Body of pancreas (tissue), 4 donors: ENCODE measurements around the gene OXLD1. TPM values are rescaled to one million over a fixed set of nuclear protein-coding genes. Genes with fewer than 3 reads are reported as not detected.
"Not testable (repeated sequence)": the region's sequence is repeated elsewhere in the genome, so short reads cannot be mapped to it uniquely, and the experiment has no call there.

Experiments
- ATAC-seq: fragments of 150-250 bp; one replicate; pipeline ENCODE4 v1.9.1; 2016
- DNase-seq, 4 donors: peaks; one replicate each; pipeline ENCODE4 v3.0.0-alpha.2; 2019
- H3K27ac ChIP-seq, 4 donors: fragments of 200-600 bp; sonication (generic); 1 replicate in 3 of 4; 2 replicates in 1 of 4; pipeline versions ENCODE4 v1.5.1 to v1.6.1; 2016 to 2019; ENCODE audit warnings: mild to moderate bottlenecking in 1 of 4, mixed read lengths in 1 of 4, moderate library complexity in 1 of 4
- H3K27me3 ChIP-seq, 2 donors: fragments of 200-600 bp; sonication (generic); one replicate each; pipeline ENCODE4 v1.6.0; 2016; ENCODE audit warnings: mild to moderate bottlenecking in 1 of 2
- H3K36me3 ChIP-seq, 2 donors: fragments of 200-600 bp; sonication (generic); replicated peaks in 1 of 2; 2 replicates each; pipeline ENCODE4 v1.5.1; 2016; ENCODE audit warnings: low read depth in 2 of 2; ENCODE audit not compliant: insufficient read depth in 1 of 2
- H3K4me1 ChIP-seq: fragments of 200-600 bp; sonication (generic); one replicate; pipeline ENCODE4 v1.6.0; 2016
- H3K4me3 ChIP-seq, 2 donors: fragments of 200-600 bp; sonication (generic); 1 replicate in 1 of 2; 2 replicates in 1 of 2; pipeline ENCODE4 v1.5.1; 2016 to 2019
- H3K9me3 ChIP-seq, 3 donors: fragments of 200-600 bp; sonication (generic); 1 replicate in 2 of 3; 2 replicates in 1 of 3; pipeline ENCODE4 v1.5.1; 2016
- POLR2A ChIP-seq, 3 donors: fragments of 450-650 bp; IDR thresholded peaks; one replicate each; pipeline ENCODE4 v1.6.1; 2016; ENCODE audit warnings: antibody characterized with exemption in 3 of 3, mild to moderate bottlenecking in 2 of 3
- WGBS, 2 donors: methylation state at CpG; one replicate each; pipeline ENCODE4 v1.1.5; 2017; 5-methylcytosine and 5-hydroxymethylcytosine counted together
- intact Hi-C: fragments of 100-400 bp; cut with DNase I; formaldehyde crosslinking; loops from one replicate; pipeline ENCODE4 v1.15.1; 2023
- total RNA-seq, 2 donors: library from RNA; depleted of rRNA; stranded (reverse); fragments of >200 nt; gene quantifications; one replicate each; pipeline ENCODE4 v1.1.0, GENCODE V29; 2016
- TF ChIP-seq, protein P1 (sequence below), 7 experiments: fragments of 450-650 bp in 4 of 7; fragments of 200-600 bp in 3 of 7; sonication (generic) in 3 of 7; IDR thresholded peaks; one replicate each; pipeline ENCODE4 v1.5.1; 2016 to 2019; ENCODE audit warnings: antibody characterized with exemption in 7 of 7

The OXLD1 gene
- total RNA-seq, 2 donors from 2014 or later: 18.1 to 23.3 TPM

DNA sequence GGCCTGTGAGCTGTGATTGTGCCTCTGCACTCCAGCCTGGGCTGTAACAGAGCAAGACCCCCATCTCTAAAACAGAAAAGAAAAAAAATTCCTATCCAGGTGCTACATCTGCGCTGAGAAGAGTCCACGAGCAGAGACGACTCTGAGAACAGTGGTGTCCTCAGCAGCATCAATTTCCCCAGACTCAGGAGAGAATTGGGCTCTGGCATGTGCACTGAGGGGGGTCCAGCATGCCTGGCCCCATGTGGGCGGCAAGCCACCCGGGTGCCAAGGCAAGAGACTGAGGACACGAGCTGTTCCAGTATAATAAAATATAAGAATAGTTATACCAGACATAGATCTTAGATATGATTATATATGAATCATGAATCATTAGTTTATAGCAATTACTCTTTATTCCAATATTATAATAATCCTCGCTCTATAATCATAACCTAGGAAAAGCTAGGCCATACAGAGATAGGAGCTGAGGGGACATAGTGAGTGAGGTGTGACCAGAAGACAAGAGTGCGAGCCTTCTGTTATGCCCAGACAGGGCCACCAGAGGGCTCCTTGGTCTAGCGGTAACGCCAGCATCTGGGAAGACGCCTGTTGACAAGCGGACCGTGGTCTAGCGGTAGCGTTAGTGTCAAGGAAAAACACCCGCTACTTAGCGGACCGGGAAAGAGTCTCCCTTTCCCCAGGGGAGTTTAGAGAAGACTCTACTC is 9.3 kb upstream of the OXLD1 start:
- ATAC-seq: not testable (repeated sequence)

DNA sequence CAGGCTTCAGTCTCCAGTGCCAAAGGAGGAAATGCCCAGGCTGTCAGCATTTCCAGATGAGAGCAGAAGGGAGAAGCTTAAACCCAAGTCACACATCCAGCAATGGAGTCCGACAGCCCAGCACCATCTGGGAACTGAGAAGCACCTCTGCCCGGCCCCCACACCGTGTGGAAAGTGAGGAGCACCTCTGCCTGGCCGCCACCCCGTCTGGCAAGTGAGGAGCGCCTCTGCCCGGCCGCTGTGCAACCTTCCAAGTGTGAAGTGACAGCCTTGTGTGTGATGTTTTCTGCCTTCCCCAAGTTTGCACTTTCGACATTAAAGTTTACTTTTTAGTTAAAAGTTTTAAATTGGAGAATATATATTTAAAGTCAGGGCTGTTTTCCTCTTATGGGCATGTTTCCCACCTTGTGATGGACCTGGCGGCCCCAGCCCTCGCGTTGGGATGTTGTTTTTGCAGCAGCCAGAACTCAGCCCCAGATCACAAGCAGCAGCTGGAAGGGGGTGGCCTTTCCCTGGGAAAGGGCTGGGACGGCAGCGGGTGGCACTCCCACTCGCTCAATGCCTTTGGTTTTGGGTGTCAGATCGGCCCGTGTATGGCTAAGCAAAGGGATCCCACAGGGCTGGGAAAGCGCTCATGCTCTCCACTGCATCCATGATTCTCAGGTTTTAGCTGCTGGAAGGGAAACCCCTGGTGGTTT is 7.3 kb upstream of the OXLD1 start:
- no peaks in the 10 kb centered on the region for H3K9me3 ChIP-seq
- ATAC-seq (no peak), DNase-seq (no peak)
- H3K27ac ChIP-seq: no peak overlapping the region
- intact Hi-C loops: no loop called here
- H3K36me3 ChIP-seq: peaks cover 0 to 20% of the 10 kb centered on the region in 2 donors
- H3K4me1 ChIP-seq: no peaks in the 10 kb centered on the region
- no peak overlapping the region for H3K4me3 ChIP-seq
- no peaks in the 10 kb centered on the region for H3K27me3 ChIP-seq
- WGBS, 2 donors: 82 to 88% methylated on average over 18 of the region's 18 CpGs
- TF ChIP-seq POLR2A (IDR thresholded peaks at IDR 0.05): no peak
- TF ChIP-seq, protein P1, sequence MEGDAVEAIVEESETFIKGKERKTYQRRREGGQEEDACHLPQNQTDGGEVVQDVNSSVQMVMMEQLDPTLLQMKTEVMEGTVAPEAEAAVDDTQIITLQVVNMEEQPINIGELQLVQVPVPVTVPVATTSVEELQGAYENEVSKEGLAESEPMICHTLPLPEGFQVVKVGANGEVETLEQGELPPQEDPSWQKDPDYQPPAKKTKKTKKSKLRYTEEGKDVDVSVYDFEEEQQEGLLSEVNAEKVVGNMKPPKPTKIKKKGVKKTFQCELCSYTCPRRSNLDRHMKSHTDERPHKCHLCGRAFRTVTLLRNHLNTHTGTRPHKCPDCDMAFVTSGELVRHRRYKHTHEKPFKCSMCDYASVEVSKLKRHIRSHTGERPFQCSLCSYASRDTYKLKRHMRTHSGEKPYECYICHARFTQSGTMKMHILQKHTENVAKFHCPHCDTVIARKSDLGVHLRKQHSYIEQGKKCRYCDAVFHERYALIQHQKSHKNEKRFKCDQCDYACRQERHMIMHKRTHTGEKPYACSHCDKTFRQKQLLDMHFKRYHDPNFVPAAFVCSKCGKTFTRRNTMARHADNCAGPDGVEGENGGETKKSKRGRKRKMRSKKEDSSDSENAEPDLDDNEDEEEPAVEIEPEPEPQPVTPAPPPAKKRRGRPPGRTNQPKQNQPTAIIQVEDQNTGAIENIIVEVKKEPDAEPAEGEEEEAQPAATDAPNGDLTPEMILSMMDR (IDR thresholded peaks at IDR 0.05): no peak

More for the DNA sequence above, 9.3 kb upstream of the OXLD1 start:
- H3K27ac ChIP-seq, H3K27me3 ChIP-seq, H3K4me3 ChIP-seq, H3K9me3 ChIP-seq, intact Hi-C loops, H3K4me1 ChIP-seq: not testable (repeated sequence)
- TF ChIP-seq, protein P1 (IDR thresholded peaks at IDR 0.05): peak; percentile 36 to 68 (median 65)
- 30 to 33% methylated on average over 16 to 18 of the region's 18 CpGs for WGBS, 2 donors
- peaks cover 0 to 18% of the 10 kb centered on the region in 2 donors for H3K36me3 ChIP-seq
- DNase-seq: peak; percentile 49 to 55 (median 52)

DNA sequence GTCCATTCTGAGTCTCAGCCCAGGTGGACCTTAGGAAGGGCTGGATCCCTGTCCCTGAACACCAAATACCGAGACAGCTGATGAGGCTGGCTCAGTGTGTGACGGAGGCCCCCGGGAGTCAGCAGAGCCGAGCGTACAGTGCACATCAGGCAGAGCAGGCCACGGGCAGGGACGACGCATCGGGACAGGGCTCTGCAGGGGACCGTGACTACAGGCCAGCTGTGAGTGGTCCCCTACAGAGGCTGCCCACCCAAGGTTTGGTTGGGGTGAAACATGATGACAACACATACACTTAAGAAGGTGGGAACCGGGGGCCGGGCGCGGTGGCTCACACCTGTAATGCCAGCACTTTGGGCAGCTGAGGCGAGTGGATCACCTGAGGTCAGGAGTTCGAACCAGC is 6.5 kb upstream of the OXLD1 start:
- H3K4me3 ChIP-seq: no peak overlapping the region
- peaks cover 0 to 20% of the 10 kb centered on the region in 2 donors for H3K36me3 ChIP-seq
- no peak overlapping the region for H3K27ac ChIP-seq
- H3K4me1 ChIP-seq: peaks cover under 1% of the 10 kb centered on the region
- 88 to 96% methylated on average over 14 to 16 of the region's 16 CpGs for WGBS, 2 donors
- H3K27me3 ChIP-seq: no peaks in the 10 kb centered on the region
- ATAC-seq (no peak), DNase-seq (no peak)
- TF ChIP-seq POLR2A (IDR thresholded peaks at IDR 0.05): no peak
- TF ChIP-seq, protein P1 (IDR thresholded peaks at IDR 0.05): no peak
- intact Hi-C loops: no loop called here
- H3K9me3 ChIP-seq: no peaks in the 10 kb centered on the region

DNA sequence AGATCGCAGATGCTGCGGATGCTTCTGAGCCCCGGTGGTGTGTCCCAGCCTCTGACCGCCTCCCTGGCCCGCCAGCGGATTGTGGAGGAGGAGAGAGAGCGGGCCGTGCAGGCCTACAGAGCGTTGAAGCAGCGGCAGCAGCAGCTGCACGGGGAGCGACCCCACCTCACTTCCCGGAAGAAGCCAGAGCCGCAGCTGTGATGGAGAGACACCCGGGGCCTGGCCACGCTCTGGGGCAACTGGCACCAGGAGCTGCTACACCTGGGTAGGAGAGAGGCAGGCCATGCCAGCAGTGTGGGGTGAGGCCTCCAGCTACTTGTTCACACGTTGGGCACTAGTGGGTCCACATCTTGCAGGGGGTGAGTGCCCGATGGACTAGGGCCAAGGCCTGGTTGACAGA is 6.1 kb upstream of the OXLD1 start:
- H3K27me3 ChIP-seq: no peaks in the 10 kb centered on the region
- no peak for TF ChIP-seq POLR2A (IDR thresholded peaks at IDR 0.05)
- TF ChIP-seq, protein P1 (IDR thresholded peaks at IDR 0.05): no peak
- peaks cover 0 to 20% of the 10 kb centered on the region in 2 donors for H3K36me3 ChIP-seq
- 91% methylated on average over 15 to 18 of the region's 18 CpGs for WGBS, 2 donors
- no peak overlapping the region for H3K27ac ChIP-seq
- intact Hi-C loops: no loop called here
- H3K4me1 ChIP-seq: peaks cover 5% of the 10 kb centered on the region
- H3K4me3 ChIP-seq: no peak overlapping the region
- DNase-seq: no peak
- ATAC-seq: no peak
- no peaks in the 10 kb centered on the region for H3K9me3 ChIP-seq
